GM20431 (cell line): Measurements from ENCODE around the gene ZNF423.

Experiments used
- in situ Hi-C: fragments of 300-500 bp; cut with MseI, MboI; formaldehyde crosslinking; loops from one replicate; pipeline ENCODE4 v1.15.0; 2020; ENCODE audit warnings: low sequenced_read_pairs; ENCODE audit not compliant: unreplicated experiment

The ZNF423 gene

DNA sequence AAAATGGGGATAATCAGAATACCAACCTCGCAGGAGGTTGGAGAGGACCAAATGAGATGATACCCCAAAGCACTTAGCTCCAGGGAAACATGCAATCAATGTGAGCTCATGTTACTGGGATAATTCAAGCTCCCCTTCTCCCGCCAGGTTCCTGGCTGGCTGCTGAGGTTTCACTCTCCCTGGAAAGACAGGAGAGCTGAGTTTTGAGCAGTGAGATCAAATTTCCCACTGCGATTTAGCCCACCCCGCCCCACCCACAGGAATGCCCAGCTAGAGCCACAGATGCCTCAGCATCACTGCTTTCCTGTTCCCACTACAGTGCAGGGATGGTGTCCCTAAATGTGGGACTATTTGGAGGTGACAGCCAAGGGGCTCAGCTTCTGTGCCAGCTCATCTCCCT is 56.7 kb downstream of the ZNF423 start:
- in situ Hi-C loops = no loop called here

GRCh38 chr16:49795513-49795912 is 60.4 kb downstream of the ZNF423 start:
- in situ Hi-C loops = no loop called here

GRCh38 chr16:49793244-49793643 is 62.7 kb downstream of the ZNF423 start:
- in situ Hi-C loops = no loop called here

- in situ Hi-C loops = no loop called here
Measured at GRCh38 chr16:49789616-49790015, 66.3 kb downstream of the ZNF423 start.

DNA sequence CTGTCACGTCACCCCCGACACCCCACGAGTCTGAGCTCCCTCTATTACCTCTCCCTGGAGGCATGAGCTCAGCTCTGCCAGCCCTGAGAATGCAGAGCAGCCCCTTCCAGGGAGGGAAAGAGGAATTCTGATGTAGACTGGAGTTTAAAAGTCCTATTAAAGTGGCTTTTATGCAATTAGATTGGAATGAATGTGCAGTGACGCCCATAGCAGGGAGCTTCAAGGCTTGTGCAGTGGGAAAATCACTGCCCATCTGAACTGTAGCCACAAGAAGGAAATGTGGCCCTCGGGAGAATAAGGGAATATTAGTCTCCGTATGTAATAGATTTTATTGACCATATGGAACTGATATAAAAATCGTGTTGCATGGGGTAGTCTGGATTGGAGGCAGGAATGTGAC is 66.9 kb downstream of the ZNF423 start:
- in situ Hi-C loops = no loop called here

- in situ Hi-C loops = no loop called here
Measured at GRCh38 chr16:49788572-49788971, 67.3 kb downstream of the ZNF423 start.

- in situ Hi-C loops = no loop called here
Measured at GRCh38 chr16:49786926-49787557, 68.9 kb downstream of the ZNF423 start.

DNA sequence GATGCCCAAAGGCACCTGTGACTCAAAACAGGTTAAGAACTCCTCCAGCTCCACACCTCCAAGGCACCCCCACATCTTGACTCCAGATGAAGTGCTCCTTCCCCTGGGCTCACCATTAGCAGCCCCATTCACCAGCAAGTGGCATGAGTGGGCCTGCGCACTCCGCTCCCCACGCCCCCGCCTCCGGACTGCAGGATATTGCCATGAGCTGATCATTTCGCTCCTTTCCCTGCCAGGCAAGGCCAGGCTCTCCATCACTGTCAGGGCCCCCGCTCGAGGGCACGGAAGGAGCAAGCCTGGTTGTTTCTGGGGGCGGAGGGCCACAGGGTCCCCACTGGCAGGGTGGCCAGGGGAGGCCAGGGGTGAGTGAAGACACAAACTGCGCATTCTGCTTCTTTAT is 69.9 kb downstream of the ZNF423 start:
- in situ Hi-C loops = no loop called here

- in situ Hi-C loops = no loop called here
Measured at GRCh38 chr16:49782405-49782804, 73.5 kb downstream of the ZNF423 start.

DNA sequence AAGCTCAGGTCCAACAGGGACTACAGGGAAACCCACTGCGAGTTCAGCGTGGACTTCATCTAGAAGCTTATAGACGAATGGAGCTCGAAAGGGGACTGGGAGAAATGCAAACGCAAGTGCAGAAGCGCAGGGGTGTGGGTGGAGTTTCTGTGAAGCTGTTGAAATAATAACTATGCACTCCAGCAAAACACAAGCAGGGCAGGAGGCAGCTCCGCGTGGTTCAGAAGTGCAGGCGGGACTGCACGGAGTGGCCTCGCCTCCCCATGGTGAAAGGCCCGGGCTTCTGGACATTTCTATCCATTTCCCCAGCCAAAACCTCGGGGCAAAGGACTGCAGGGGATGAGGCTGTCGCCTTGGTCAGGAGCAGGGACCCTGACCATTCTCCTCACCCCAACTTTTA is 74.5 kb downstream of the ZNF423 start:
- in situ Hi-C loops = no loop called here

GRCh38 chr16:49780433-49780832 is 75.5 kb downstream of the ZNF423 start:
- in situ Hi-C loops = no loop called here

DNA sequence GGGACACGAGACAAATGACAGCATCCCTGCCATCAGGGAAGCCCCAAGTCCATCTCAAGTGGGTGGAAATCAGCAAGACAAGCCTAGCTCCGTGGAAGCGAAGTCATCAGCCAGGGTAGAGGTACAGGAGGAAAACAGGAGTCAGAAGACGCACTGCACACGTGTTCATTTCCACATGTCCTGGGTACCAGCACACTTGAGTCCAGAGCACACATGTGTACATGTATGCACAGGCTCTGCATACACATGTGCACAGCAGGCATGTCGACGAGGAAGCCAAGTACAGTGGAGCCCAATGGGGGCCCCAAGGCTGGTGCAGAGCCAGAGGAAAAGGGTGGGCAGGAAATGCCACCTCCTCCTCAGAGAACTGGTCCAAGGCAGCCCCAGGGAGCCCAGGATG is 75.9 kb downstream of the ZNF423 start:
- in situ Hi-C loops = no loop called here

- in situ Hi-C loops = no loop called here
Measured at GRCh38 chr16:49778202-49778930, 77.5 kb downstream of the ZNF423 start.

DNA sequence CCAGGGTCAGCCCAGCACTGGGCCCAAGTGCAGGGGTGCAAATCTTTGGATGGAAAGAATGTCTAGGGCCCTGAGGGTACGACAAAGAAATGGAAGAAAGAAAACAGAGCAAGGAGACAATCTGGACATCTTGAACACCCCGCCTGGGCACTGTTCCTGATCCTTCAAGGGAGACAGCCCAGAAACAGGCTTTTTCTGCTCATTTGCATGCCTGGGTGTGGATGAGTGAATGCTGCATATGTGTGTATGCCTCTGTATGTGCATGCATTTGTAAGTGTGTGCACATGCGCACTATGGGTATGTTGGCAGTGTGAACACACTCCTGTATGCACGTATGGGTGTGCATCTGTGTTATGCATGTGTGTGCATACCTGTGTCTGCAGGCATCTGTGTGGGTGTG is 79.2 kb downstream of the ZNF423 start:
- in situ Hi-C loops = no loop called here

DNA sequence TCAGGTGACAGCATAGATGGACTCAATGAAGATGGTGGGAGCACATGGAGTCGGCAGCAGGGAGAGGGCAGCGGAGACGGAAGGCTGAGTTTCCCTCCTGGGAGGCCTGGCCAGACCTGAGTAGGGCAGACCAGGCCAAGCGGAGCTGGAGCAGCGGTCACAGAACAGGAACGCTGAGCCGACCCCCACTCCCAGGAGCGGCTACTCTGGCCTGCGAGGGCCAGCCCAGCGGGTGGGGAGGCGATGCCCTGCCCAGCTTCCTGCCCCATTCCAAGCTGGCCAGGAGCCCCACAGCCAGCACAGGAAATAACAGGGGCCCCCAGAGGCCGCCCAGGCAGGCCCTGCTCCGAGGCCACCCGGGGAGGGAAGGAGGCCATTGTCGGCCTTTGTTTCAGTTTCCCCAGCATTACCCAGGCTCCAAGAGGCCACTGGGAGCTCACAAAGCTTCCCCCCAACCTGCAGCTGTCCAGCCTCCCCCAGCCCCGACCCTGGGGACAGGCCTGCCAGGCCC is 79.8 kb downstream of the ZNF423 start:
- in situ Hi-C loops = no loop called here

DNA sequence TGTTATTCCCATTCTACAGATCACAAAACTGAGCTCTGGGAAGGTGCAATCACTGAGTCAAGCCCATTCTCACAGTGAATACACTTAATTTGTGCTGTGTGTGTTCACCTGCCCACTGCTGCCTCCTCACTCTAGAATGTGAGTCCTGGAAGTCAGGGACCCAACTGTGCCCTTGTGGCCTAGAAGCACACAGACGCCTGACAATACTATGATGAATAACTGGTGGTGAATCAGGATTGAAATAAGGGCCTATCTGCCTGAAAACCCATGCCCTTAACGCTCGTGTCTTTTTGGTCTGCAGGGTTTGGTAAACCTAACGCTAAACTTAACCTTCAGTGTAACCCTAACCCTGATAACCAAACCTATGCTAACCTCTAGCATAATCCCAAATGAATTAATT is 80.3 kb downstream of the ZNF423 start:
- in situ Hi-C loops = no loop called here

- in situ Hi-C loops = no loop called here
Measured at GRCh38 chr16:49775018-49775417, 80.9 kb downstream of the ZNF423 start.

DNA sequence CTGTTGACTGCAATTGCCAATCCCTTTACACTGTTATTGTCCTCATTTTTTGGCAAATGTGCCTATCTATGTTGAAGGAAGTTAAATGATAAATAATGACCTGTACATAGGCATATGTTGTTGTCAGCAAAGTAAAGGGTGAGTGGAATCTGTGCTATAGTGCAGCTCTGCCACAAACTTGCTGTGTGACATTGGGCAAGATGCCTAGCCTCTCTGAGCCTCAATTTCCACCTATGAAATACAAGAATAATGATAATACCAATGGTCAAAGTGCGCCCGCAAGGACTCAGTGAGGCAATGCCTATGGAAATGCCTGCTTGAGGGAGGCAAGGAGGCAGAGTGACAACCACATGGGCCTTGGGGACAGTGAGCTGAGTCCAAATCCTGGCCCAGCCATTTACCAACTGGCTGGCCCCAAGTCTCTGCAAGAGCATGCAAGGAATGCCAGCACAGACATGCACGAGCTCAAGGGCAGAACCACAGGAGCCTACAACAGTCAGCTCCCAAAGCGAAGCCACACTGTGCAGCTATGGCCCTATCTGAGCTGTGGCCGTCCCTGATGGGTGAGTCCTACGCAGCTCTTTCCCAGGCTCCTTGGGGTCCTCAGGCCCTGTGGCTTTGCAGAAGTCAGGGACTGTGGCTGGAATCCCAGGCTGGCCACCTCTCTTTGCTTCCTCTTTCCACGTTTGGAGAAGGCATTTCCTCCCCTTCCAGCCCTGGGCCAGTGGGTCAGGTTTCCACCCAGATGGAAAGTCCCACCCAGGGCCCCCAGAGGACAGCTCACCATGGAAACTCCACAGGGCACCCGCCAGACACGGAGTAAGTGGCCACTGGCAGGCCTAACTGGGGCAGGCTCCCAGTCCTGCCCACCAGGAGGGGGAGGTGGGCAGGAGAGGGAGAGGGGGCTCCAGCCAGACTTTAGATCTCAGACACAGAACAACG is 82.1 kb downstream of the ZNF423 start:
- in situ Hi-C loops = no loop called here

DNA sequence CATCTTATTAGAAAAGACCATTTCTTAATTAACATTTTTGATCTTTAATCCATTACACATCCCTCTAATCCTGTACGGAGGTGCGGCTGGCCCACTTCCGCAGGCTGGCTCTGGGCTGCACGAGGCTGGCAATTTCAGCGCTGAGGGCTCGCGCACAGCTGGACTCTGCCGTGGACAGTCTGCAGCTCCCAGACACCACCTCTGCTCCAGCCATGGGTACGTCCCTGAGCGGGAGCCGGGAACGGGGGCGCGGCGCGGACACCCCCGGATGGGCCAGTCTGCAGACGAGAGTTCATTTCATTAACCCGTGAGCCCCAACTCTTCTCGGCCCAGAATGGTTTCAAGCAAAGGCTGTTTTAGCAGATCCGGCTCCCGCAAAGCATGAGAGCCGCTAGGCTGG is 87.9 kb downstream of the ZNF423 start:
- in situ Hi-C loops = no loop called here

DNA sequence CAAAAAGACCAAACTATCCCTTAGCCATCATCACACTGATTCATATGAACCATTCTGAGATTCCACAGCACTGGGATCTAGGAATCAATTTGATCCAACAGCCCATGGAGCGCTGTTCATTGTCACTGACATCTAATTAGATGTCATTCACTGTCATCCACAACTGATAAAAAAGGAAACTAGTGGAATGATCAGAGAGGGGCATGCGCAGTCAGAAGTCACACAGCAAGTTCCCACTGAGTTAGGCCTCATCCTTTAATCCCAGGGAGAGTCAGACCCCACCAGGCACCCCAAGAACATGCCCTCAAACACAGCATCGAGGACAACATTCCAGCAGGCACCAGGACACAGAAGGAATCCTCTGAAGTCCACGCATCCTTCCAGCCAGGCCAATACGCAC is 88.5 kb downstream of the ZNF423 start:
- in situ Hi-C loops = no loop called here

DNA sequence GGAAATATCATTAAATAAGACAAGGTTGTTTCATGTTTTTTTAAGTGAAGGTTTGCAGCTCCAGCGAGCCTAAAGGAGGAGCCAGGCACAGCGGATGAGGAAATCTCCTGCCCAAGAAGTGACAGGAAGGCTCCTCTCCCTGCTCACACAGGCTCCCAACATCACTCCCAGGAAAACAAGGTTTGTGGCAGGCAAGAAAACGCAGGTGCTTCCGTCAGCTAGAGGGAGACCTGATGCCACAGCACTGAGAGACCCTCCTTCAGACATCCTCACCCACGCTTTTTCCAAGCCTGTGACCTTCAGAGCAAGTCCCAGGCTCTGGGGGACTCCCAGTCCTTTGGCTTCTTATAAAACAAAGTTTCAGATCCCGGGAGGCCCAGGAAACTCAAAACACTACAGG is 89.7 kb downstream of the ZNF423 start:
- in situ Hi-C loops = no loop called here
